ENCODE data around the gene HSPA4L.

Gene HSPA4L

GRCh38 chr4:127782275-127783025 is at the start of gene HSPA4L:
TSS of gene HSPA4L (plus strand) at chr4:127782322. CDS start at chr4:127782551, 229 bp downstream.
- peak; percentile 86 for DNase-seq (ENCODE audit: low spot score)

GRCh38 chr4:127732623-127733328 is 49.3 kb upstream of the HSPA4L start:
- DNase-seq (ENCODE audit: low spot score): peak; percentile 44

GRCh38 chr4:127734976-127735375 is 47.1 kb upstream of the HSPA4L start:
- DNase-seq (ENCODE audit: low spot score): no peak

- no peak for DNase-seq (ENCODE audit: low spot score)
Observed at GRCh38 chr4:127737295-127737694, 44.8 kb upstream of the HSPA4L start.

GRCh38 chr4:127741247-127741646 is 40.9 kb upstream of the HSPA4L start:
- no peak for DNase-seq (ENCODE audit: low spot score)

GRCh38 chr4:127747883-127748282 is 34.2 kb upstream of the HSPA4L start:
- DNase-seq (ENCODE audit: low spot score): no peak

GRCh38 chr4:127748957-127749356 is 33.2 kb upstream of the HSPA4L start:
- no peak for DNase-seq (ENCODE audit: low spot score)

GRCh38 chr4:127756906-127757305 is 25.2 kb upstream of the HSPA4L start:
- DNase-seq (ENCODE audit: low spot score): no peak

- DNase-seq (ENCODE audit: low spot score): no peak
Observed at GRCh38 chr4:127759228-127759820, 22.8 kb upstream of the HSPA4L start.

- DNase-seq (ENCODE audit: low spot score): no peak
Observed at GRCh38 chr4:127759893-127760292, 22.2 kb upstream of the HSPA4L start.

- DNase-seq (ENCODE audit: low spot score): no peak
Observed at GRCh38 chr4:127771535-127772275, 10.4 kb upstream of the HSPA4L start.

- DNase-seq (ENCODE audit: low spot score): no peak
Observed at GRCh38 chr4:127772769-127773671, 9.1 kb upstream of the HSPA4L start.

- DNase-seq (ENCODE audit: low spot score): no peak
Observed at GRCh38 chr4:127775843-127776242, 6.3 kb upstream of the HSPA4L start.

GRCh38 chr4:127776620-127777019 is 5.5 kb upstream of the HSPA4L start:
- no peak for DNase-seq (ENCODE audit: low spot score)

GRCh38 chr4:127777487-127777886 is 4.6 kb upstream of the HSPA4L start:
- no peak for DNase-seq (ENCODE audit: low spot score)

GRCh38 chr4:127778102-127778501 is 4.0 kb upstream of the HSPA4L start:
- DNase-seq (ENCODE audit: low spot score): no peak

GRCh38 chr4:127780598-127780997 is 1.5 kb upstream of the HSPA4L start:
- DNase-seq (ENCODE audit: low spot score): no peak

GRCh38 chr4:127781300-127782024 is 660 bp upstream of the HSPA4L start:
- DNase-seq (ENCODE audit: low spot score): peak; percentile 50

- no peak for DNase-seq (ENCODE audit: low spot score)
Observed at GRCh38 chr4:127782025-127782274, 172 bp upstream of the HSPA4L start.

GRCh38 chr4:127783026-127783769 is 1.1 kb downstream of the HSPA4L start:
- DNase-seq (ENCODE audit: low spot score): peak; percentile 73

All from globus pallidus (tissue), 1 donor.